SK-N-SH treated with all-trans-retinoic acid at 6 μM for 48 hours (cell line): Measurements from ENCODE around the gene RTRAF.

ENCODE experiments used
- CREB5 ChIP-seq: fragments of 250-450 bp; sonication (Bioruptor Pico); IDR thresholded peaks from 2 replicates; pipeline ENCODE4 v1.5.1; 2020; ENCODE audit warnings: low read depth, mild to moderate bottlenecking, moderate library complexity
- CSRNP3 ChIP-seq: fragments of 250-450 bp; sonication (Bioruptor Pico); IDR thresholded peaks from 2 replicates; pipeline ENCODE4 v1.5.1; 2021; ENCODE audit warnings: mild to moderate bottlenecking, moderate library complexity
- POU6F1 ChIP-seq: fragments of 250-450 bp; sonication (Bioruptor Pico); IDR thresholded peaks from 2 replicates; pipeline ENCODE4 v1.8.0; 2021; ENCODE audit warnings: low read depth, mild to moderate bottlenecking, moderate library complexity, borderline replicate concordance
- PPARA ChIP-seq: fragments of 250-450 bp; sonication (Bioruptor Pico); IDR thresholded peaks from 2 replicates; pipeline ENCODE4 v1.5.0; 2020; ENCODE audit warnings: mild to moderate bottlenecking, borderline replicate concordance
- RARB ChIP-seq: fragments of 250-450 bp; sonication (Bioruptor Pico); IDR thresholded peaks from 2 replicates; pipeline ENCODE4 v1.8.0; 2021; ENCODE audit warnings: mild to moderate bottlenecking, moderate library complexity
- TCF4 ChIP-seq: fragments of 250-450 bp; sonication (Bioruptor Pico); IDR thresholded peaks from 2 replicates; pipeline ENCODE4 v1.8.0; 2021; ENCODE audit warnings: mild to moderate bottlenecking, moderate library complexity, borderline replicate concordance
- ZFP30 ChIP-seq: fragments of 450-650 bp; formaldehyde crosslinking; IDR thresholded peaks from 2 replicates; pipeline ENCODE4 v1.5.0; 2022; ENCODE audit warnings: mild to moderate bottlenecking, moderate library complexity
- ZNF8 ChIP-seq: fragments of 450-650 bp; formaldehyde crosslinking; IDR thresholded peaks from 2 replicates; pipeline ENCODE4 v1.5.0; 2020; ENCODE audit warnings: mild to moderate bottlenecking, moderate library complexity

GRCh38 chr14:52059649-52060048, 70.3 kb downstream of the RTRAF start:
- TF ChIP-seq CREB5 (CRISPR knock-in tag): no peak
- TF ChIP-seq PPARA (CRISPR knock-in tag): no peak
- no peak for TF ChIP-seq TCF4 (CRISPR knock-in tag)
- no peak for TF ChIP-seq ZFP30 (CRISPR knock-in tag)
- TF ChIP-seq RARB: no peak
- no peak for TF ChIP-seq ZNF8 (CRISPR knock-in tag)
- TF ChIP-seq CSRNP3 (CRISPR knock-in tag): no peak
- no peak for TF ChIP-seq POU6F1 (CRISPR knock-in tag)
